B cell (primary cell): ENCODE data around the gene TTC28. TPM values are rescaled to one million over a fixed set of nuclear protein-coding genes. Genes with fewer than 3 reads are reported as not detected.
"Not testable (repeated sequence)": the region's sequence is repeated elsewhere in the genome, so short reads cannot be mapped to it uniquely, and the experiment has no call there.

ENCODE experiments used
- ATAC-seq: fragments of 200-7000 bp; cut with Tn5 transposase; one replicate; pipeline ENCODE4 v1.10.0; 2021; ENCODE audit warnings: low read depth, mild to moderate bottlenecking, moderate number of reproducible peaks, moderate library complexity
- CTCF ChIA-PET: fragments of 350-600 bp; sonication (Branson Sonifier 250); formaldehyde crosslinking; loops from one replicate; lab custom pipeline; 2021; ENCODE audit warnings: antibody characterized with exemption, inconsistent platforms; lab: Charles Lee
- POLR2A ChIA-PET: fragments of 350-600 bp; sonication (Branson Sonifier 250); formaldehyde crosslinking; loops from one replicate; lab custom pipeline; 2021; ENCODE audit warnings: antibody characterized with exemption; lab: Charles Lee
- DNase-seq: peaks from one replicate; pipeline ENCODE4 v3.0.0; 2013
- H2AFZ ChIP-seq: 2 replicates; pipeline ENCODE4 v1.6.1; 2012; ENCODE audit warnings: mild to moderate bottlenecking, low read depth, low read length; ENCODE audit not compliant: insufficient read depth, poor library complexity, severe bottlenecking
- H3K27ac ChIP-seq, 2 donors: 1 replicate in 1 of 2; 2 replicates in 1 of 2; pipeline ENCODE4 v1.5.1; 2012 to 2013; ENCODE audit warnings: low read length in 2 of 2, mild to moderate bottlenecking in 2 of 2, moderate library complexity in 1 of 2
- H3K27me3 ChIP-seq, 4 experiments: fragments of 200-600 bp in 1 of 4; sonication (generic) in 1 of 4; replicated peaks in 1 of 4; 1 replicate in 2 of 4; 2 replicates in 2 of 4; pipeline versions ENCODE4 v1.6.1 to v1.7.0; 2013 to 2016; ENCODE audit warnings: low read length in 3 of 4, mild to moderate bottlenecking in 2 of 4, mixed read lengths in 1 of 4, moderate library complexity in 1 of 4; ENCODE audit not compliant: insufficient read depth in 4 of 4, control insufficient read depth in 3 of 4; ENCODE audit errors: control extremely low read depth in 1 of 4
- H3K36me3 ChIP-seq, 2 experiments: replicated peaks in 1 of 2; 1 replicate in 1 of 2; 2 replicates in 1 of 2; pipeline versions ENCODE4 v1.6.1 to v1.7.1; 2013; ENCODE audit warnings: low read length in 1 of 2; ENCODE audit not compliant: insufficient read depth in 2 of 2, control insufficient read depth in 1 of 2; ENCODE audit errors: control extremely low read depth in 1 of 2, extremely low read depth in 1 of 2
- H3K4me1 ChIP-seq, 2 donors: fragments of 200-600 bp in 1 of 2; sonication (generic) in 1 of 2; 1 replicate in 1 of 2; 2 replicates in 1 of 2; pipeline versions ENCODE4 v1.5.1 to v1.6.1; 2013 to 2017; ENCODE audit warnings: low read length in 2 of 2; ENCODE audit not compliant: control insufficient read depth in 2 of 2, insufficient read depth in 2 of 2
- H3K4me2 ChIP-seq: replicated peaks from 2 replicates; pipeline ENCODE3; 2012; ENCODE audit warnings: mild to moderate bottlenecking, low read depth, low read length; ENCODE audit not compliant: poor library complexity, severe bottlenecking
- H3K4me3 ChIP-seq, 5 experiments: fragments of 200-600 bp in 1 of 5; sonication (generic) in 1 of 5; 1 replicate in 3 of 5; 2 replicates in 2 of 5; pipeline versions ENCODE4 v1.5.1 to v1.7.0; 2011 to 2016; ENCODE audit warnings: low read length in 4 of 5, mild to moderate bottlenecking in 4 of 5, low read depth in 2 of 5, control low read depth in 1 of 5, moderate library complexity in 1 of 5; ENCODE audit not compliant: insufficient read depth in 1 of 5; ENCODE audit errors: control extremely low read depth in 1 of 5, extremely low read depth in 1 of 5
- H3K79me2 ChIP-seq: fragments of 200-600 bp; sonication (generic); one replicate; pipeline ENCODE4 v1.6.0; 2016; ENCODE audit warnings: low read length; ENCODE audit not compliant: control insufficient read depth, insufficient read depth
- H3K9ac ChIP-seq: fragments of 200-600 bp; sonication (generic); 2 replicates; pipeline ENCODE4 v1.6.1; 2017; ENCODE audit warnings: mild to moderate bottlenecking, low read length, moderate library complexity
- H3K9me3 ChIP-seq, 3 donors: one replicate each; pipeline versions ENCODE4 v1.6.1 to v1.7.1; 2013; ENCODE audit warnings: low read length in 2 of 3; ENCODE audit not compliant: control insufficient read depth in 2 of 3, insufficient read depth in 1 of 3; ENCODE audit errors: control extremely low read depth in 1 of 3
- H4K20me1 ChIP-seq: 2 replicates; pipeline ENCODE4 v1.6.0; 2012; ENCODE audit warnings: mild to moderate bottlenecking, low read length; ENCODE audit not compliant: insufficient read depth, control insufficient read depth, poor library complexity, severe bottlenecking
- H3K27ac Mint-ChIP-seq: one replicate; pipeline ENCODE4 v1.8.0; 2021; ENCODE audit warnings: mixed read lengths
- H3K27me3 Mint-ChIP-seq: one replicate; pipeline ENCODE4 v1.8.0; 2021; ENCODE audit warnings: mixed read lengths
- H3K4me1 Mint-ChIP-seq: one replicate; pipeline ENCODE4 v1.8.0; 2021; ENCODE audit warnings: mixed read lengths
- H3K4me3 Mint-ChIP-seq: one replicate; pipeline ENCODE4 v1.8.0; 2021; ENCODE audit warnings: mixed read lengths
- H3K9me3 Mint-ChIP-seq: one replicate; pipeline ENCODE4 v1.8.0; 2022; ENCODE audit warnings: mixed read lengths; ENCODE audit not compliant: insufficient read depth
- EZH2 ChIP-seq: IDR thresholded peaks from 2 replicates; pipeline ENCODE4 v1.6.1; 2012; ENCODE audit warnings: borderline replicate concordance, low read depth, mild to moderate bottlenecking, moderate library complexity, low read length; ENCODE audit not compliant: insufficient read depth, poor library complexity, severe bottlenecking
- WGBS: methylation state at CpG from one replicate; pipeline ENCODE4 v1.1.5; 2013; ENCODE audit warnings: missing lambda C conversion rate; ENCODE audit not compliant: insufficient coverage; 5-methylcytosine and 5-hydroxymethylcytosine counted together
- intact Hi-C: fragments of 100-400 bp; cut with micrococcal nuclease; formaldehyde crosslinking; loops from one replicate; pipeline ENCODE4 v1.10.0; 2022
- polyA plus RNA-seq: library from polyadenylated mRNA; depleted of rRNA; stranded (reverse); fragments of >200 nt; gene quantifications from 2 replicates; pipeline ENCODE4 v1.2.3, GENCODE V29; 2012
- total RNA-seq, 2 donors: library from RNA; stranded (reverse); fragments of 120-200 nt in 1 of 2; gene quantifications; 1 replicate in 1 of 2; 2 replicates in 1 of 2; pipeline versions ENCODE4 v1.2.3 to v1.2.4, GENCODE V29; 2013 to 2022
- TF ChIP-seq, protein P1 (sequence below): fragments of 200-600 bp; IDR thresholded peaks from one replicate; pipeline ENCODE4 v1.8.0; 2022; ENCODE audit warnings: antibody characterized with exemption, mild to moderate bottlenecking

The TTC28 gene
- total and polyA plus RNA-seq, 2 donors (not counting 1 experiment from before 2014, with no cell fraction given) = 4.5 to 7.3 TPM

DNA sequence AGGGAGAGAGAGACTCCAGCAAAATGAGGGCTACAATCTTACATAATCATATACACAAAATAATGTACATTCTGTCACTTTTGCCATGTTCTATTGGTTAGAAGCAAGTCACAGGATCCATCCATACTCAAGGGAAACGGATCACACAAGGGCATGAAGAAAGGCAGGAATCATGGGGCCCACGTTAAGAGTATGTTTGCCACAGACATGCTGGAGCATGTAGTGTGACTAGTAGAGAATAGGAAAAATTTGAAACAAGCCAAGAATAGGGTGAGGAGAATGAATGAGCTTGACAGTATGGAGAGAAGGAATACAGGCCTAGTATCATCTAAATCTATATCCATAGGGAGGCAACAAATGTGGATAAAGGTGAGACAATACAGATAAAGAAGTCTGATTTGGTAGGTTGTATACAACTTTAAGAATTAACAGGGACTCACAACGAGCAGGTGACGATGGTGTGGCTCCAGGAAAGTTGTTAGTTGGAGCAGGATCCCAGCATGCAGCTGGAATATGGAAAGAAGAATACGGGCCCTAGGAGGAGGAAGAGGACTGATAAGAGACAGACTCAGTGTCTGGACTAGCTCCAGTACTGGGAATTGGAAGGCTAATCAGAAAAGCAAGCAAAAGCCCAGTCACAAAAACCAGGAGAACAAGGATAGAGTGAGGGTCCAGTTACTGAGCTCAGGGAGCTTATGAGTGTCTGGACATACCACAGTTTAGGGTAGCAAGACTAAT lies 458.8 kb downstream of the TTC28 start:
- H3K36me3 ChIP-seq = no peaks in the 10 kb centered on the region
- no peak overlapping the region for H3K27ac ChIP-seq
- ATAC-seq (no peak), DNase-seq (no peak)
- POLR2A ChIA-PET = no interaction called here
- TF ChIP-seq EZH2 = no peak
- TF ChIP-seq, protein P1, sequence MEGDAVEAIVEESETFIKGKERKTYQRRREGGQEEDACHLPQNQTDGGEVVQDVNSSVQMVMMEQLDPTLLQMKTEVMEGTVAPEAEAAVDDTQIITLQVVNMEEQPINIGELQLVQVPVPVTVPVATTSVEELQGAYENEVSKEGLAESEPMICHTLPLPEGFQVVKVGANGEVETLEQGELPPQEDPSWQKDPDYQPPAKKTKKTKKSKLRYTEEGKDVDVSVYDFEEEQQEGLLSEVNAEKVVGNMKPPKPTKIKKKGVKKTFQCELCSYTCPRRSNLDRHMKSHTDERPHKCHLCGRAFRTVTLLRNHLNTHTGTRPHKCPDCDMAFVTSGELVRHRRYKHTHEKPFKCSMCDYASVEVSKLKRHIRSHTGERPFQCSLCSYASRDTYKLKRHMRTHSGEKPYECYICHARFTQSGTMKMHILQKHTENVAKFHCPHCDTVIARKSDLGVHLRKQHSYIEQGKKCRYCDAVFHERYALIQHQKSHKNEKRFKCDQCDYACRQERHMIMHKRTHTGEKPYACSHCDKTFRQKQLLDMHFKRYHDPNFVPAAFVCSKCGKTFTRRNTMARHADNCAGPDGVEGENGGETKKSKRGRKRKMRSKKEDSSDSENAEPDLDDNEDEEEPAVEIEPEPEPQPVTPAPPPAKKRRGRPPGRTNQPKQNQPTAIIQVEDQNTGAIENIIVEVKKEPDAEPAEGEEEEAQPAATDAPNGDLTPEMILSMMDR = no peak
- Mint-ChIP-seq H3K4me1 (no peaks in the 10 kb centered on the region), H3K27ac (no peak overlapping the region), H3K27me3 (peaks cover 5% of the 10 kb centered on the region), H3K4me3 (no peak overlapping the region), H3K9me3 (no peaks in the 10 kb centered on the region)
- H4K20me1 ChIP-seq = no peaks in the 10 kb centered on the region
- WGBS = 98% methylated on average over 5 of the region's 5 CpGs
- no peak overlapping the region for H3K4me2 ChIP-seq
- H2AFZ ChIP-seq = no peak overlapping the region
- CTCF ChIA-PET = no interaction called here
- H3K27me3 ChIP-seq = no peaks in the 10 kb centered on the region
- no peak overlapping the region for H3K9ac ChIP-seq
- H3K79me2 ChIP-seq = no peaks in the 10 kb centered on the region
- no peak overlapping the region for H3K4me3 ChIP-seq
- no peaks in the 10 kb centered on the region for H3K4me1 ChIP-seq
- H3K9me3 ChIP-seq = no peaks in the 10 kb centered on the region
- intact Hi-C loops = no loop called here

DNA sequence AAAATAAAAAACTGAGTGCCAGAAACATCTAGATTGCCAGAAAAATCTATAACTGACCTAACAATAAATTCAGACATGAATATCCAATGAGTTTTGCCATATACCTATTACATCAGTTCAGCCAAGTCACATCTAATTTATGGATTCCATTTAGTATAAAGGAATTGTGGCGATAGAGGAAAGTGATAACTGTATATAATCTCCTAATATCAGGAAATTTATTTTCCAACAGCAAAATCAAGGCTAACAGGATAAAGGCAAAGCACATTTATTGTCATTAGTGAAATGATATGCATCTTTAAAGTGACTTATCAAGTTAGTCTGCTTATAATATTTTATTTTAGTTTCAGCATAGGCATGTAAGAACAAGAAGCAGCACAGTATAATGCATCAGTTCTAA lies 462.4 kb downstream of the TTC28 start:
- H3K27ac Mint-ChIP-seq = no peak overlapping the region
- no peak for DNase-seq
- no peak overlapping the region for H2AFZ ChIP-seq
- no peaks in the 10 kb centered on the region for H3K27me3 ChIP-seq
- POLR2A ChIA-PET = no interaction called here
- H3K4me3 Mint-ChIP-seq = no peak overlapping the region
- H3K9ac ChIP-seq = no peak overlapping the region
- H4K20me1 ChIP-seq = no peaks in the 10 kb centered on the region
- no peaks in the 10 kb centered on the region for H3K79me2 ChIP-seq
- no CpG with 5 or more reads among the region's 1 CpG for WGBS
- no peak overlapping the region for H3K4me2 ChIP-seq
- no peaks in the 10 kb centered on the region for H3K4me1 Mint-ChIP-seq
- no peak overlapping the region for H3K27ac ChIP-seq
- H3K9me3 Mint-ChIP-seq = no peaks in the 10 kb centered on the region
- CTCF ChIA-PET = no interaction called here
- H3K36me3 ChIP-seq = no peaks in the 10 kb centered on the region
- intact Hi-C loops = no loop called here
- H3K27me3 Mint-ChIP-seq = no peaks in the 10 kb centered on the region
- H3K4me1 ChIP-seq = no peaks in the 10 kb centered on the region
- no peak overlapping the region for H3K4me3 ChIP-seq
- H3K9me3 ChIP-seq = no peaks in the 10 kb centered on the region
- TF ChIP-seq, protein P1 = no peak
- TF ChIP-seq EZH2 = no peak
- ATAC-seq = no peak

DNA sequence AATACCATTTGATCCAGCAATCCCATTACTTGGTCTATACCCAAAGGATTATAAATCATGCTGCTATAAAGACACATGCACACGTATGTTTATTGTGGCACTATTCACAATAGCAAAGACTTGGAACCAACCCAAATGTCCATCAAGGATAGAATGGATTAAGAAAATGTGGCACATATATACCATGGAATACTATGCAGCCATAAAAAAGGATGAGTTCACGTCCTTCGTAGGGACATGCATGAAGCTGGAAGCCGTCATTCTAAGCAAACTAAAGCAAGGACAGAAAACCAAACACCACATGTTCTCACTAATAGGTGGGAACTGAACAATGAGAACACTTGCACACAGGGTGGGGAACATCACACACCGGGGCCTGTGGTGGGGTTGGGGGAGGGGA lies 464.9 kb downstream of the TTC28 start:
- H3K4me3 ChIP-seq, H3K9me3 ChIP-seq, H3K27ac Mint-ChIP-seq, H3K79me2 ChIP-seq, CTCF ChIA-PET, DNase-seq, H2AFZ ChIP-seq, ATAC-seq, H3K36me3 ChIP-seq, H4K20me1 ChIP-seq, H3K4me2 ChIP-seq, H3K4me1 ChIP-seq, H3K4me3 Mint-ChIP-seq, H3K27me3 ChIP-seq, POLR2A ChIA-PET, H3K9ac ChIP-seq, intact Hi-C loops, H3K27ac ChIP-seq, H3K9me3 Mint-ChIP-seq, H3K4me1 Mint-ChIP-seq: not testable (repeated sequence)
- peaks cover 14% of the 10 kb centered on the region for H3K27me3 Mint-ChIP-seq
- no CpG with 5 or more reads among the region's 5 CpGs for WGBS
